Measurements from ENCODE around the gene ZNF827.

The ZNF827 gene

DNA sequence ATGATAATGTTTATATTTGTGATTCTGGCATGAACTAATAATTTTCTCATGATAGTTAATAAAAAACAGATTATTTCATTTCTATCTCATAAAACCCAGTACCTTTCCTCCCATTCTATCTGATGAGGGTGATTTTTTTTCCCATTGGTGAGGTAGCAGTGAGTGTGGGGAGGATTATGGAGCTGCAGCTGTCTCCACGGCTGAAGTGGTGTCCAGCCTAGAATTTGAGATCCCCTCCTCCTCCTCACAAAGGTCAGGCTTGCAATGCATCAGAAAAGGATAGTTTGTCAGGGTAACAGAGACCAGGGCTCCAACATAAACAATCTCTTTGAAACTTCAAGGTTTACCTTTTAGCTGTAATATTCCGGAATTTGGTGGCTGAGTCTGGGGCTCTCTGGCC is 197.8 kb downstream of the ZNF827 start:
- TF ChIP-seq, protein P1, sequence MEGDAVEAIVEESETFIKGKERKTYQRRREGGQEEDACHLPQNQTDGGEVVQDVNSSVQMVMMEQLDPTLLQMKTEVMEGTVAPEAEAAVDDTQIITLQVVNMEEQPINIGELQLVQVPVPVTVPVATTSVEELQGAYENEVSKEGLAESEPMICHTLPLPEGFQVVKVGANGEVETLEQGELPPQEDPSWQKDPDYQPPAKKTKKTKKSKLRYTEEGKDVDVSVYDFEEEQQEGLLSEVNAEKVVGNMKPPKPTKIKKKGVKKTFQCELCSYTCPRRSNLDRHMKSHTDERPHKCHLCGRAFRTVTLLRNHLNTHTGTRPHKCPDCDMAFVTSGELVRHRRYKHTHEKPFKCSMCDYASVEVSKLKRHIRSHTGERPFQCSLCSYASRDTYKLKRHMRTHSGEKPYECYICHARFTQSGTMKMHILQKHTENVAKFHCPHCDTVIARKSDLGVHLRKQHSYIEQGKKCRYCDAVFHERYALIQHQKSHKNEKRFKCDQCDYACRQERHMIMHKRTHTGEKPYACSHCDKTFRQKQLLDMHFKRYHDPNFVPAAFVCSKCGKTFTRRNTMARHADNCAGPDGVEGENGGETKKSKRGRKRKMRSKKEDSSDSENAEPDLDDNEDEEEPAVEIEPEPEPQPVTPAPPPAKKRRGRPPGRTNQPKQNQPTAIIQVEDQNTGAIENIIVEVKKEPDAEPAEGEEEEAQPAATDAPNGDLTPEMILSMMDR (IDR thresholded peaks at IDR 0.05; ENCODE audit: low read depth, low read length) = no peak
- no peak for DNase-seq (ENCODE audit: extremely low read depth, low read depth)

DNA sequence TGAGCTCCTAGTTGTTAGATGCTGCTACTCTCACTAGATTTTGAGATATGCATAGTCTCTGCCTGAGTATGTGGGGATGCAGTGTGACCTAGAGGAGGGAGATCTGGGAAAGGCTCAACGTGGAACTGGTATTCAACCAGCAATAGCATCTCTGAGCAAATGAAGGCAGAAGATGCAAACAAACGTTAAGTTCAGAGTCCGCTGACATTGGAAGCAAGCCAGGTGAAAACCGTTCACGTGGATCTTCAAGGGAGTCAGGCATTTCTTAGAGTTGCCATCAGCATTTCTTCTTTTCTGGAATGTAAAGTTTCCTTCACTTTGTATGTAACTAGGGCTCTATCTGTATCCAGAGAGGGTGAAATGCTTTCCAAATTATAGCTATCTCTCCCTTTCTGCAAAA is 198.8 kb downstream of the ZNF827 start:
- no peak for DNase-seq (ENCODE audit: extremely low read depth, low read depth)
- TF ChIP-seq, protein P1 (IDR thresholded peaks at IDR 0.05; ENCODE audit: low read depth, low read length) = no peak

DNA sequence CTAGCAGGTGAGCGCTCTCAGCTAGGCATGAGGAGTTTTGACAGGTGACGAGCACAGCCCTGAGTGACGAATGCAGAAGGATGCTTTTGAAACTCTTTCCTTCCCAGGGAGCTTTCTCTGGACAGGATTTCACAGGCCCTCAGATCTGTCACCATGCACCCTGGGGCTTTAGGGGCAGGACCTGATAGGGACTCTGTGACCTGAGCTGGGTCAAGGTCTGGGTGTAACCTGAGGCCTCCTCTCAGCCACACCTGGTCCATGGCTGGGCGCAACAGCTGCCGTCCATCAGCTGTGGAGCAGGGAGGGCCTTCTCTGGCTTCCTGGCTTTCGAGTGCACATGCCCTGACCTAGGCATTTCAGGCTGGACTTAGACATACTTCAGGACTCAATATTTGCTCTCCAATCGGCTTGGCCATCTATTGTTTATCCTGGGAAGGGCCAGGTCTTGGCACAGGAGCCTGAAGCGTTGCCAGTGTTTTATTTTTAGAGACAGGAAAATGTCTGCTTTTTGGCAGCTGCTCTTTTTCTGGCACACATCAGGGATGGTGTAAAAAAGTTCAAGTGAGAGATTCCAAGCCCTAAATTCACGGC is 202.3 kb downstream of the ZNF827 start:
- TF ChIP-seq, protein P1 (IDR thresholded peaks at IDR 0.05; ENCODE audit: low read depth, low read length) = no peak
- no peak for DNase-seq (ENCODE audit: extremely low read depth, low read depth)

DNA sequence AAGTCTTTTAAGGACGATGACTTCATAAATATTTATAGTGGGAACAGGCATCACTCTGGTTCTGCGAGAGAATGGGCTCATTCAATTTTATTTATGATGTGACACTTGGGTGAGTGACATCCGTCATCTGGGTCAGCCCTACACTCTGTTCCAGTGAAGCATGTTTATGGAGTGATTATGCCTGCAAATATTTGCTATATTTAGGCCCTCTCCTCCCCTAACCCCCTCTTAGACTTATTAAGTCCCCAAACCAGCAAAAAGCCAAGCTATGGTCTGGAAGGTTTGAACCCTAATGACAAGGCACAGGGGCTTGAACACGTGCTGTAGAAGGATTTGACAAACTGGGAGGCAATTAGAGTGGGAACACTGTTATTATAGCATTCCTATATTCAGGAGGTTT is 202.8 kb downstream of the ZNF827 start:
- DNase-seq (ENCODE audit: extremely low read depth, low read depth) = no peak
- TF ChIP-seq, protein P1 (IDR thresholded peaks at IDR 0.05; ENCODE audit: low read depth, low read length) = no peak

DNA sequence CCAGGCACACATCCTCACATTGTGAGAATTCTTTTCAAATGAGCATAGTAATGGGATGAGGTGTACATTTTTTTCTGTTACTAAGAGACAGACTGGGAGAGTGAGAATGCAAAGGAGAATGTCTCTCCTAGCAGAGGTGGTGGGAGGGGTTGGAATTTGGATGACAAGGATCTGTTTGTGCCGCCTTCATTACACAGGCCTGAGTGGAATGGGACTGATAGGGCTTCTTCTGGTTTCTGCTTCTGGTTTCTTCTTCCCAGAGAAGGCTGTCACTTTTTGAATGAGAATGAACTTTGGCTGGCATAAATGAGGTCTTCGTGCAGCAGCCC is 203.3 kb downstream of the ZNF827 start:
- TF ChIP-seq, protein P1 (IDR thresholded peaks at IDR 0.05; ENCODE audit: low read depth, low read length) = no peak
- DNase-seq (ENCODE audit: extremely low read depth, low read depth) = peak; percentile 78

DNA sequence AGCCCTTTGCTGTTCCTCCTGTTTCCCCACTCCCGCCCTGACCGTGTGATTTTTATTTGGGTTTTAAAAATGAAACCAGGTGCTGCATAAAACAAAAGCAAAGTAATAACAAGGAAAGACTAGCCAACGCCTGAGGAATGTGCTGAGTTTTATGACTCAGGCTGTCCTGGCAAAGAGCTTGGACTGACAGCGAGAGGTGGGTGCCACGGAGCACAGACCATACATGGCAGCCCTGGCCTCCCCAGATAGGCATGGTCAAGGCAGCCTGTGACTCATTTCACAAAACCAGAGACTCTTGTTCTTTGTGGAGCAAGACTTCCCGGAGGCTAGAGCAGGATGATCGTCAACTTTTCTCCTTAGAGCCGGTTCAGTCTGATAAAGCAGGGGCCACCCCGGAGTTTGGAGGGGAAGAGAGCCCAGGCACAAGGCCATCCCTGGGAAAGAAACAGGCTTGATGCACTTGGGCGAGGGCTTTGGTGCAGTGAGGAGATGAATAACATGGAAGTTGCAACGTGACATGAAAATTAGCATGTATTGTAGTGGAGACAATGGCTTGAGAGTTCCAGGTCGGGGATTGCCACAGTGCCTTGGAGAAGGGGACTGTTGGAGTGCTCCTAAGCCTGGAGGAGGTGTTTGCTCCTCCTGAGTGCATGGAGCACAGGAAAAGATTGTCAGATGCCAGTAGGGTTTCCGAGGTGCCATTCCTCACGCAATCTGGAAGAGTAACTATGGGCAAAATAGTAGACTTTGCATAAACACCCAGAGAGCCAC is 203.9 kb downstream of the ZNF827 start:
- DNase-seq (ENCODE audit: extremely low read depth, low read depth) = peak; percentile 94
- TF ChIP-seq, protein P1 (IDR thresholded peaks at IDR 0.05; ENCODE audit: low read depth, low read length) = no peak

DNA sequence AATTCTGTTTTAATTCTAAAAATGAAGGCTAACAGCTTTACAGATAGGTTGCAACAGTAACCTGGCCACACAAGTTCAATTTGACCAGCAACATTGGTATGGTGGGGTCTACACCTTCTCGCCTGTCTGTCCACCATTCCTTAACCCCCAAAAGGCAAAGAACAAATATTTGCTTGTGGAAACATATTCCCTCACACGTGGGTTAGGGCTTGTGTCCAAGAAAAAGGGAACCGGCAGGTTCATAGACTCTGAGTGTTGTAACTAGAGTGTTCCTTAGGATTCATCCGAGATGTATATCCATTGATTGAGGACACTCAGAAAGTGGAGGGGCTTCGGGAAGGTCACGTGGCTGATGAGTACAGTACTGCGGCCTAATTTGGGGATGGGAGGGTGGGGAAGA is 204.6 kb downstream of the ZNF827 start:
- no peak for DNase-seq (ENCODE audit: extremely low read depth, low read depth)
- TF ChIP-seq, protein P1 (IDR thresholded peaks at IDR 0.05; ENCODE audit: low read depth, low read length) = no peak
